Glutamatergic neuron (in vitro differentiated cells): Measurements from ENCODE around the gene GARNL3. TPM values are rescaled to one million over a fixed set of nuclear protein-coding genes. Genes with fewer than 3 reads are reported as not detected.

ENCODE experiments used
- DNase-seq: peaks from one replicate; pipeline ENCODE4 v3.0.0; 2022
- H3K27ac Mint-ChIP-seq: one replicate; pipeline ENCODE4 v1.8.0; 2020; ENCODE audit warnings: mild to moderate bottlenecking, mixed read lengths, inconsistent platforms; ENCODE audit not compliant: unreplicated experiment
- H3K27me3 Mint-ChIP-seq: one replicate; pipeline ENCODE4 v1.8.0; 2020; ENCODE audit warnings: mild to moderate bottlenecking, moderate library complexity, mixed read lengths, inconsistent platforms; ENCODE audit not compliant: unreplicated experiment
- H3K36me3 Mint-ChIP-seq: one replicate; pipeline ENCODE4 v1.8.0; 2020; ENCODE audit warnings: mild to moderate bottlenecking, mixed read lengths, inconsistent platforms; ENCODE audit not compliant: unreplicated experiment
- H3K4me1 Mint-ChIP-seq: one replicate; pipeline ENCODE4 v1.8.0; 2020; ENCODE audit warnings: mild to moderate bottlenecking, low read depth, mixed read lengths, inconsistent platforms; ENCODE audit not compliant: unreplicated experiment
- H3K4me3 Mint-ChIP-seq: one replicate; pipeline ENCODE4 v1.8.0; 2020; ENCODE audit warnings: mild to moderate bottlenecking, mixed read lengths, inconsistent platforms; ENCODE audit not compliant: unreplicated experiment
- H3K9me3 Mint-ChIP-seq: one replicate; pipeline ENCODE4 v1.8.0; 2020; ENCODE audit warnings: mild to moderate bottlenecking, moderate library complexity, mixed read lengths, inconsistent platforms; ENCODE audit not compliant: unreplicated experiment
- CTCF ChIP-seq: fragments of 200-600 bp; sonication (generic); IDR thresholded peaks from one replicate; pipeline ENCODE4 v1.5.0; 2021; ENCODE audit not compliant: partially characterized antibody, unreplicated experiment
- total RNA-seq: library from RNA; stranded (reverse); fragmentation: NEBNext Ultra II Directional; extraction: Animal tissue kit (Norgen Biotek cat#: 25700); gene quantifications from one replicate; pipeline ENCODE4 v1.2.1, GENCODE V29; 2021; ENCODE audit not compliant: unreplicated experiment

GARNL3 gene
- total RNA-seq, 1 donor from 2014 or later: 14.7 TPM

GRCh38 chr9:127249877-127250276 lies 14.7 kb upstream of the GARNL3 start:
- DNase-seq: no peak
- Mint-ChIP-seq H3K4me3 (no peak overlapping the region), H3K4me1 (no peaks in the 10 kb centered on the region), H3K27me3 (peaks cover 1% of the 10 kb centered on the region), H3K9me3 (no peaks in the 10 kb centered on the region), H3K36me3 (no peaks in the 10 kb centered on the region), H3K27ac (no peak overlapping the region)
- TF ChIP-seq CTCF: no peak

- TF ChIP-seq CTCF: no peak
- DNase-seq: no peak
- no peaks in the 10 kb centered on the region for H3K4me1 Mint-ChIP-seq
- H3K36me3 Mint-ChIP-seq: no peaks in the 10 kb centered on the region
- no peaks in the 10 kb centered on the region for H3K9me3 Mint-ChIP-seq
- H3K27me3 Mint-ChIP-seq: no peaks in the 10 kb centered on the region
- no peak overlapping the region for H3K27ac Mint-ChIP-seq
- no peak overlapping the region for H3K4me3 Mint-ChIP-seq
Observed at GRCh38 chr9:127250896-127251391, 13.6 kb upstream of the GARNL3 start.

GRCh38 chr9:127252410-127253318 lies 11.9 kb upstream of the GARNL3 start:
- Mint-ChIP-seq H3K4me3 (no peak overlapping the region), H3K27ac (no peak overlapping the region), H3K27me3 (no peaks in the 10 kb centered on the region), H3K9me3 (no peaks in the 10 kb centered on the region), H3K4me1 (no peaks in the 10 kb centered on the region), H3K36me3 (no peaks in the 10 kb centered on the region)
- no peak for DNase-seq
- no peak for TF ChIP-seq CTCF

- no peak for DNase-seq
- Mint-ChIP-seq H3K4me3 (no peak overlapping the region), H3K36me3 (no peaks in the 10 kb centered on the region), H3K27ac (no peak overlapping the region), H3K27me3 (no peaks in the 10 kb centered on the region), H3K9me3 (no peaks in the 10 kb centered on the region), H3K4me1 (no peaks in the 10 kb centered on the region)
- TF ChIP-seq CTCF: no peak
Observed at GRCh38 chr9:127253446-127253845, 11.1 kb upstream of the GARNL3 start.

- no peak for DNase-seq
- Mint-ChIP-seq H3K4me1 (peaks cover 5% of the 10 kb centered on the region), H3K9me3 (no peaks in the 10 kb centered on the region), H3K36me3 (no peaks in the 10 kb centered on the region), H3K27me3 (peaks cover 2% of the 10 kb centered on the region), H3K4me3 (no peak overlapping the region), H3K27ac (no peak overlapping the region)
- TF ChIP-seq CTCF: no peak
Observed at GRCh38 chr9:127255692-127256091, 8.9 kb upstream of the GARNL3 start.
